WTC11 (cell line): Measurements from ENCODE around the gene UAP1.

Experiments used
- ETV6 ChIP-seq: sonication (generic); formaldehyde crosslinking; IDR thresholded peaks from 2 replicates; pipeline ENCODE4 v1.8.1; 2022; ENCODE audit warnings: mild to moderate bottlenecking, missing genetic modification reagents
- FOXP1 ChIP-seq: sonication (generic); formaldehyde crosslinking; IDR thresholded peaks from 2 replicates; pipeline ENCODE4 v1.8.0; 2022; ENCODE audit warnings: missing genetic modification reagents, mild to moderate bottlenecking, moderate library complexity, borderline replicate concordance
- KAT7 ChIP-seq: sonication (generic); formaldehyde crosslinking; IDR thresholded peaks from 2 replicates; pipeline ENCODE4 v1.8.1; 2023; ENCODE audit warnings: missing genetic modification reagents, mild to moderate bottlenecking, borderline replicate concordance
- NR3C1 ChIP-seq: sonication (generic); formaldehyde crosslinking; conservative IDR thresholded peaks from 2 replicates; pipeline ENCODE4 v1.8.1; 2023; ENCODE audit warnings: low read depth, mild to moderate bottlenecking, missing genetic modification reagents
- SP1 ChIP-seq: sonication (generic); formaldehyde crosslinking; conservative IDR thresholded peaks from 2 replicates; pipeline ENCODE4 v1.8.1; 2022; ENCODE audit warnings: missing genetic modification reagents
- TEAD1 ChIP-seq: sonication (generic); formaldehyde crosslinking; IDR thresholded peaks from 2 replicates; pipeline ENCODE4 v1.8.0; 2022; ENCODE audit warnings: mild to moderate bottlenecking, missing genetic modification reagents
- TF ChIP-seq, protein P1 (sequence below): fragments of 200-600 bp; IDR thresholded peaks from 2 replicates; pipeline ENCODE4 v1.8.0; 2022; ENCODE audit warnings: antibody characterized with exemption
- TF ChIP-seq, protein P2 (sequence below): sonication (generic); formaldehyde crosslinking; conservative IDR thresholded peaks from 2 replicates; pipeline ENCODE4 v1.8.1; 2022; ENCODE audit warnings: mild to moderate bottlenecking, missing genetic modification reagents
- TF ChIP-seq, protein P3 (sequence below): sonication (generic); formaldehyde crosslinking; IDR thresholded peaks from 2 replicates; pipeline ENCODE4 v1.8.0; 2023; ENCODE audit warnings: missing genetic modification reagents, mild to moderate bottlenecking, borderline replicate concordance
- TF ChIP-seq, protein P4 (sequence below): sonication (generic); formaldehyde crosslinking; IDR thresholded peaks from 2 replicates; pipeline ENCODE4 v1.8.1; 2022; ENCODE audit warnings: mild to moderate bottlenecking, missing genetic modification reagents, moderate library complexity, borderline replicate concordance

DNA sequence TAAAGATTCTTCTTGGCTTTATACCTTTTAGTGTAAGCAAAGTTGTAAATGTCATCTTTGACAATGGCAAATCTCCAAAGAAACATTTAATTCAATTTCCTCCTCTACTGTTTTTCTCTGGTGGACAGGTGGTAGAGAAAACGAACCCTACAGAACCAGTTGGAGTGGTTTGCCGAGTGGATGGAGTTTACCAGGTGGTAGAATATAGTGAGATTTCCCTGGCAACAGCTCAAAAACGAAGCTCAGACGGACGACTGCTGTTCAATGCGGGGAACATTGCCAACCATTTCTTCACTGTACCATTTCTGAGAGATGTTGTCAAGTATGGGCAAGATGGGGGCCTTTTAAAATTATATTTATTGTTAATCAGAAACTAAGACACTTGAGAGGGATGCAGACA lies 25.8 kb downstream of the UAP1 start:
- TF ChIP-seq, protein P1, sequence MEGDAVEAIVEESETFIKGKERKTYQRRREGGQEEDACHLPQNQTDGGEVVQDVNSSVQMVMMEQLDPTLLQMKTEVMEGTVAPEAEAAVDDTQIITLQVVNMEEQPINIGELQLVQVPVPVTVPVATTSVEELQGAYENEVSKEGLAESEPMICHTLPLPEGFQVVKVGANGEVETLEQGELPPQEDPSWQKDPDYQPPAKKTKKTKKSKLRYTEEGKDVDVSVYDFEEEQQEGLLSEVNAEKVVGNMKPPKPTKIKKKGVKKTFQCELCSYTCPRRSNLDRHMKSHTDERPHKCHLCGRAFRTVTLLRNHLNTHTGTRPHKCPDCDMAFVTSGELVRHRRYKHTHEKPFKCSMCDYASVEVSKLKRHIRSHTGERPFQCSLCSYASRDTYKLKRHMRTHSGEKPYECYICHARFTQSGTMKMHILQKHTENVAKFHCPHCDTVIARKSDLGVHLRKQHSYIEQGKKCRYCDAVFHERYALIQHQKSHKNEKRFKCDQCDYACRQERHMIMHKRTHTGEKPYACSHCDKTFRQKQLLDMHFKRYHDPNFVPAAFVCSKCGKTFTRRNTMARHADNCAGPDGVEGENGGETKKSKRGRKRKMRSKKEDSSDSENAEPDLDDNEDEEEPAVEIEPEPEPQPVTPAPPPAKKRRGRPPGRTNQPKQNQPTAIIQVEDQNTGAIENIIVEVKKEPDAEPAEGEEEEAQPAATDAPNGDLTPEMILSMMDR: no peak
- TF ChIP-seq FOXP1 (CRISPR knock-in tag) (no peak), NR3C1 (CRISPR knock-in tag) (no peak), TEAD1 (CRISPR knock-in tag) (no peak), ETV6 (no peak), KAT7 (CRISPR knock-in tag) (no peak), SP1 (CRISPR knock-in tag) (no peak)
- TF ChIP-seq, protein P2, sequence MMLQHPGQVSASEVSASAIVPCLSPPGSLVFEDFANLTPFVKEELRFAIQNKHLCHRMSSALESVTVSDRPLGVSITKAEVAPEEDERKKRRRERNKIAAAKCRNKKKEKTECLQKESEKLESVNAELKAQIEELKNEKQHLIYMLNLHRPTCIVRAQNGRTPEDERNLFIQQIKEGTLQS (CRISPR knock-in tag): no peak
- TF ChIP-seq, protein P3, sequence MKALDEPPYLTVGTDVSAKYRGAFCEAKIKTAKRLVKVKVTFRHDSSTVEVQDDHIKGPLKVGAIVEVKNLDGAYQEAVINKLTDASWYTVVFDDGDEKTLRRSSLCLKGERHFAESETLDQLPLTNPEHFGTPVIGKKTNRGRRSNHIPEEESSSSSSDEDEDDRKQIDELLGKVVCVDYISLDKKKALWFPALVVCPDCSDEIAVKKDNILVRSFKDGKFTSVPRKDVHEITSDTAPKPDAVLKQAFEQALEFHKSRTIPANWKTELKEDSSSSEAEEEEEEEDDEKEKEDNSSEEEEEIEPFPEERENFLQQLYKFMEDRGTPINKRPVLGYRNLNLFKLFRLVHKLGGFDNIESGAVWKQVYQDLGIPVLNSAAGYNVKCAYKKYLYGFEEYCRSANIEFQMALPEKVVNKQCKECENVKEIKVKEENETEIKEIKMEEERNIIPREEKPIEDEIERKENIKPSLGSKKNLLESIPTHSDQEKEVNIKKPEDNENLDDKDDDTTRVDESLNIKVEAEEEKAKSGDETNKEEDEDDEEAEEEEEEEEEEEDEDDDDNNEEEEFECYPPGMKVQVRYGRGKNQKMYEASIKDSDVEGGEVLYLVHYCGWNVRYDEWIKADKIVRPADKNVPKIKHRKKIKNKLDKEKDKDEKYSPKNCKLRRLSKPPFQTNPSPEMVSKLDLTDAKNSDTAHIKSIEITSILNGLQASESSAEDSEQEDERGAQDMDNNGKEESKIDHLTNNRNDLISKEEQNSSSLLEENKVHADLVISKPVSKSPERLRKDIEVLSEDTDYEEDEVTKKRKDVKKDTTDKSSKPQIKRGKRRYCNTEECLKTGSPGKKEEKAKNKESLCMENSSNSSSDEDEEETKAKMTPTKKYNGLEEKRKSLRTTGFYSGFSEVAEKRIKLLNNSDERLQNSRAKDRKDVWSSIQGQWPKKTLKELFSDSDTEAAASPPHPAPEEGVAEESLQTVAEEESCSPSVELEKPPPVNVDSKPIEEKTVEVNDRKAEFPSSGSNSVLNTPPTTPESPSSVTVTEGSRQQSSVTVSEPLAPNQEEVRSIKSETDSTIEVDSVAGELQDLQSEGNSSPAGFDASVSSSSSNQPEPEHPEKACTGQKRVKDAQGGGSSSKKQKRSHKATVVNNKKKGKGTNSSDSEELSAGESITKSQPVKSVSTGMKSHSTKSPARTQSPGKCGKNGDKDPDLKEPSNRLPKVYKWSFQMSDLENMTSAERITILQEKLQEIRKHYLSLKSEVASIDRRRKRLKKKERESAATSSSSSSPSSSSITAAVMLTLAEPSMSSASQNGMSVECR (CRISPR knock-in tag): no peak
- TF ChIP-seq, protein P4, sequence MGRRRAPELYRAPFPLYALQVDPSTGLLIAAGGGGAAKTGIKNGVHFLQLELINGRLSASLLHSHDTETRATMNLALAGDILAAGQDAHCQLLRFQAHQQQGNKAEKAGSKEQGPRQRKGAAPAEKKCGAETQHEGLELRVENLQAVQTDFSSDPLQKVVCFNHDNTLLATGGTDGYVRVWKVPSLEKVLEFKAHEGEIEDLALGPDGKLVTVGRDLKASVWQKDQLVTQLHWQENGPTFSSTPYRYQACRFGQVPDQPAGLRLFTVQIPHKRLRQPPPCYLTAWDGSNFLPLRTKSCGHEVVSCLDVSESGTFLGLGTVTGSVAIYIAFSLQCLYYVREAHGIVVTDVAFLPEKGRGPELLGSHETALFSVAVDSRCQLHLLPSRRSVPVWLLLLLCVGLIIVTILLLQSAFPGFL: no peak
